ENCODE data around the gene HK3.

DNA sequence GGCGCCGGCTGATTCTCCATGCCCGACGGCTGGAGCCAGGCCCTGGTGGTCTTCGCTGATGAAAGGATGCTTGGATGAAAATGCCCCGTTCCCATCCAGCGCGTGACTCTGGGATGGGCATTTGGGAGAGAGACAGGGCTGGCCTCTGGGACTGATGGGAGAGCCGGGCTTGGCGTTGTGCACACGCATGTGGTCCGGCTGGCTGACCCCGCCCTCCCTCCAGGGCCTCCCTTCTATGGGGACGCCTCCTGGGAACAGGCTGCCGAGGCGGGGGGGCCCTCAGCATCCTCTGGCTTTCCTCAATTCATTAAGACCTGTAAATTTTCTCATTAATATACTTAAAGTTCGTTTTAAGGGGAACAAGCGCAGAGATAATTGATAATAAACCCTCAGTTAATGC lies 52.0 kb downstream of the HK3 start:
- TF ChIP-seq, protein P1, sequence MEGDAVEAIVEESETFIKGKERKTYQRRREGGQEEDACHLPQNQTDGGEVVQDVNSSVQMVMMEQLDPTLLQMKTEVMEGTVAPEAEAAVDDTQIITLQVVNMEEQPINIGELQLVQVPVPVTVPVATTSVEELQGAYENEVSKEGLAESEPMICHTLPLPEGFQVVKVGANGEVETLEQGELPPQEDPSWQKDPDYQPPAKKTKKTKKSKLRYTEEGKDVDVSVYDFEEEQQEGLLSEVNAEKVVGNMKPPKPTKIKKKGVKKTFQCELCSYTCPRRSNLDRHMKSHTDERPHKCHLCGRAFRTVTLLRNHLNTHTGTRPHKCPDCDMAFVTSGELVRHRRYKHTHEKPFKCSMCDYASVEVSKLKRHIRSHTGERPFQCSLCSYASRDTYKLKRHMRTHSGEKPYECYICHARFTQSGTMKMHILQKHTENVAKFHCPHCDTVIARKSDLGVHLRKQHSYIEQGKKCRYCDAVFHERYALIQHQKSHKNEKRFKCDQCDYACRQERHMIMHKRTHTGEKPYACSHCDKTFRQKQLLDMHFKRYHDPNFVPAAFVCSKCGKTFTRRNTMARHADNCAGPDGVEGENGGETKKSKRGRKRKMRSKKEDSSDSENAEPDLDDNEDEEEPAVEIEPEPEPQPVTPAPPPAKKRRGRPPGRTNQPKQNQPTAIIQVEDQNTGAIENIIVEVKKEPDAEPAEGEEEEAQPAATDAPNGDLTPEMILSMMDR (conservative IDR thresholded peaks at IDR 0.05): no peak
- no peak for TF ChIP-seq ZFX (IDR thresholded peaks at IDR 0.05)

Data from C4-2B (cell line).